Measurements from ENCODE around the gene LPA.

DNA sequence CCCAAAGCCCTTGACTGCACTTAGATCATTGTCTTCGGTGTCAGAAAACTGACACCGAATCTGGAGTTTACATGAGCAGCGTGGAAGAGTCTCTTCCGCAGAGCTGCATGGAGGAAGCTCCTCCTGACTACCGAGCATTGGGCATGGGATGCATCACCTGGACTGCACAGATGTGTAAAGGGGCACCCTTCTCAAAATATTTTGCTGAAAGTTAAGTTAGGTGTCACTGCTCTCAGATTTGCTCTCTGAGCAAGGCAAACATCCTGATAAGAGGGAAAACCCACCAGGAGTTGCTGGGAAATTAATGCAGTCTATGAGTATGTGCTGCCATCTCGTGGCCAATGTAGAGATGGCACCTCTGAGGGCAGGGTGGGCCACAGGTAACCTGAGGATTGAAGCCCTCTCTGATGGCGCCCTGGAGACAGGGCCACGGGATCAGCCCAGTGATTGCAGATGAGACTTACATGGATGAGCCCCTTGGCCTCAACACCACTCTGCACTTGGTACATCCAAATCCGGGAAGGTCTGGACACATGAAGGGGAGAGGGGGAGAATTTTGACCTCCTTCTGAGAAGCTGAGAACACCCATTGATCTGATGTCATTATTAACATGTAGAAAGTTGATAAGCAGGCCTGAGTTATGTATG is 129.9 kb downstream of the LPA start:
- TF ChIP-seq, protein P1, sequence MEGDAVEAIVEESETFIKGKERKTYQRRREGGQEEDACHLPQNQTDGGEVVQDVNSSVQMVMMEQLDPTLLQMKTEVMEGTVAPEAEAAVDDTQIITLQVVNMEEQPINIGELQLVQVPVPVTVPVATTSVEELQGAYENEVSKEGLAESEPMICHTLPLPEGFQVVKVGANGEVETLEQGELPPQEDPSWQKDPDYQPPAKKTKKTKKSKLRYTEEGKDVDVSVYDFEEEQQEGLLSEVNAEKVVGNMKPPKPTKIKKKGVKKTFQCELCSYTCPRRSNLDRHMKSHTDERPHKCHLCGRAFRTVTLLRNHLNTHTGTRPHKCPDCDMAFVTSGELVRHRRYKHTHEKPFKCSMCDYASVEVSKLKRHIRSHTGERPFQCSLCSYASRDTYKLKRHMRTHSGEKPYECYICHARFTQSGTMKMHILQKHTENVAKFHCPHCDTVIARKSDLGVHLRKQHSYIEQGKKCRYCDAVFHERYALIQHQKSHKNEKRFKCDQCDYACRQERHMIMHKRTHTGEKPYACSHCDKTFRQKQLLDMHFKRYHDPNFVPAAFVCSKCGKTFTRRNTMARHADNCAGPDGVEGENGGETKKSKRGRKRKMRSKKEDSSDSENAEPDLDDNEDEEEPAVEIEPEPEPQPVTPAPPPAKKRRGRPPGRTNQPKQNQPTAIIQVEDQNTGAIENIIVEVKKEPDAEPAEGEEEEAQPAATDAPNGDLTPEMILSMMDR (conservative IDR thresholded peaks at IDR 0.05; ENCODE audit: low read depth, low read length) = peak; percentile 93
- TF ChIP-seq EZH2 (IDR thresholded peaks at IDR 0.05; ENCODE audit: low read length, unreplicated experiment) (no peak), EZH2phosphoT487 (IDR thresholded peaks at IDR 0.05; ENCODE audit: borderline replicate concordance, low read length) (no peak)

Data from PC-3 (cell line).